HS-5 (cell line): Measurements from ENCODE around the gene AIG1.
"Not testable (repeated sequence)": the region's sequence is repeated elsewhere in the genome, so short reads cannot be mapped to it uniquely, and the experiment has no call there.

Source experiments
- DNase-seq: peaks from one replicate; pipeline ENCODE4 v3.0.0-alpha.2; 2012; ENCODE audit warnings: low read depth

The AIG1 gene

GRCh38 chr6:143058987-143059386, 1.7 kb upstream of the AIG1 start:
- DNase-seq: no peak

- DNase-seq: peak; percentile 83
These were observed 881 bp upstream of the AIG1 start for GRCh38 chr6:143059663-143060353.

DNA sequence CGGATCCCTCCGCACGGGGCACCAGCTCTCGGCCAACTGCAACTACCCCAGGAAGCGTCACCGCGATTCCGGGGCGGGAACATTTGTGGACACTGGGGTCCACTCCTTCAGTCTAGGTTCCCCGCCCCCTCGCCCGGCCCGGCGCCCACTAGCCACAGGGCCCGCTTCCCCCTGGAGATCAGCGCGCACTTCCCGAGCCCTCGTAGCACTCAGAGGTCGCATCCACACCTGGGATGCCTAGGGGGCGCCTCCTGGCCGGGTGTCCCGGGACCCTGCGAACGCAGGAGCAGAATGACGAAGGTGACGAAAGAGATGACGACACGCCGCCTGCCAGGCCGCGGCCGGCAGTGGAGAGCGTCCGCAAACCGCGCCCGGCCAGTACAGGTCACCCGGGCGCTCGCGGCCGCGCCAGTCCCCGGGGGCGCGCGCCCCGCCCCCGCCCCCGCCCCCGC, 309 bp upstream of the AIG1 start:
- DNase-seq: peak; percentile 62

DNA sequence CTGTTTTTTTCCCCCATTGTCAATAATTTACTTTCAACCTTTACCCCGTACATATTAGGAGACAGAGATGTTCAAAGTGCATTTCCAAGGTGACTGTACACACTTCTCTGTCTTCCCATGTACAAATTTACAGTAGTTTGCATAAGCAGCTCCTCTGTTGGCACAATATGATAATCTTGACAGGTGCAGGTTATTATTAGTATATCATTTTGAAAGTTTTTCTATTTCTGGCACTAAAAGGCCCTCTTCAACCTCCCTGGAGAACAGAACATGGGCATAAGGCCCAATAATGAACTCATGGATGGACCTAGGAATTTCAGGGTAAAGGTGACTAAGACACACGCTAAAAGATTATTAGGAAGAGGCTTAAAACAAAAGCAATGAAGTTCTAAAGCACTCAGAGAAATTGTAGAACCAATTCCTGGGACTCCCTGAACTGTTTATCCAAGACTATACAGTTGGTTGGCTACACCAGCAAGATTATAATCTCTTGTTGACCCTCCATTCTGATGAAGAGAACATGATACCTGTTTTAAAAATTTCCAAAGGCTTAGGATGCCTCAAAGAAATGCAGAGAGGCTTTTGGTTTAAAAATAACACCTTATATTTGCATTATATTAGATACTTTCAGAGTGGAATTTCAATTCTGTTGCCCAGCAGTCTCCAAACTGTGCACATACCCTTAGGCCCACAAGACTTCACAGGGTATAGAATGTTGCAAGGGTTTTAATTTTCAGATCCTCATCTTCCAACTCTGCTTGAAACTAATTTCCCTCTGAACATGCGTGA, 1.1 kb downstream of the AIG1 start:
- DNase-seq: no peak

- DNase-seq: no peak
These were observed 1.9 kb downstream of the AIG1 start for GRCh38 chr6:143062551-143062950.

- no peak for DNase-seq
These were observed 2.9 kb downstream of the AIG1 start for GRCh38 chr6:143063631-143064030.

DNA sequence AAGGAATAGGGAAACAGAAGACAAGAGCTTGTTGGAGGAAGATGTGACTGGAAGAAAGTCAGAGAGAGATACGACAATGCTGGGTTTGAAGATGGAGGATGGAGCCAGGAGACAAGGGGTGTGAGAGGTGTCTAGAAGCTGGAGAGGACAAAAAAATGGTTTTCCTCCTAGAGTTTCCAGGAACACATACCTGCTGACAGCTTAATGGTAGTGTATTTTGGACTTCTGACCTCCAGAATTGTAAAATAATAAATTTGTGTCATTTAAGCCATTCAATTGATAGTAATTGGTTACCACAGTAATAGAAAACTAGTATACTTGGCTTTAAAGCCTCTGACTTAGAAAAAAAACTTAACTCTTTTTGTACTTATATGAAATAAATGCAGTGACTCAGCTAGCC, 3.6 kb downstream of the AIG1 start:
- DNase-seq: no peak

DNA sequence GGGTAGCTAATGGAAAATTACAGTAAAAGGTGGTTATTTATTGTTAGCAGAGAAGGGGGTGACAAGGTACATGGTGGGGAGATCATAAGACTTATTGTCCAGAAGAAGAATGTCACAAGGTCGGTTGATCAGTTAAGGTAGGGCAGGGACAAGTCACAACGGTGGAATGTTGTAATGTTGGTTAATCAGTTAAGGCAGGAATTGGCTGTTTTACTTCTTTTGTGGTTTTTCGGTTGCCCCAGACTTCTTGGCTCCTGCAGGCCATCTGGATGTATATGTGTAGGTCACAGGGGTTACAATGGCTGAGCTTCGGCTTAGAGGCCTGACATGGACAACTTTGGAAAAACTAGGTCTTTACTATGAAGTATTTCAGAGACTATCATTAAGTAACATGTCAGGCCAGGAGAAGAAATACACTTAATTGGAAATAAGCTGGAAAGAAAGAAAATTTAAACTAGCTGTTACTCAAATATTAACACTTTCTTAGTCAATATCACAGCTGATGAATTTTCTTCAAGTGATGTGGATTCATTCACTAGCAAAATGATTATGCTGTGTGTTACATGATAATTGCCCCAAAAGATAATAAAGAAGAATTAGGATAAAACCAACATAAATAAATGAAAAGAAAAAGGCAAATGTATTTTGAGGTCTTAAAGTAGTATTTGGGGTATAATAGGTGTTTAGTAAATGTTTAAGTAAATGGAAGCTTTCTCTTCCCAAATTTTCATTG, 4.4 kb downstream of the AIG1 start:
- no peak for DNase-seq

- DNase-seq: no peak
These were observed 7.3 kb downstream of the AIG1 start for GRCh38 chr6:143068001-143068400.

DNA sequence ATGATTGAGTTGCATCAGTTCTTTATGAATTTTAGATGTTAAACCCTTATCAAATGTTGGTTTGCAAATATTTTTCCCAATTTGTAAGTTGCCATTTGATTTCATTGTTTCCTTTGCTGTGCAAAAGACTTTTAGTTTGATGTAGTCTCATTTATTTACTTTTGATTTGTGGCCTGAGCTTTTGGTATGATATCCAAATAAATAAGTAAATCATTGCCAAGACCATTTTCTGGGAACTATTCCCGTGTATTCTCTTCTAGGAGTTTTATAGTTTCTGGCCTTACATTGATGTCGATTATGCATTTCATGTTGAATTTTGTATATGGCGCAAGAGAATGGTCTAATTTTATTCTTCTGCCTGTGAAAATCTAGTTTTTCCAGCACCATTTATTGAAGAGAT, 13.4 kb downstream of the AIG1 start:
- DNase-seq: no peak

GRCh38 chr6:143074670-143075318, 14.1 kb downstream of the AIG1 start:
- no peak for DNase-seq

DNA sequence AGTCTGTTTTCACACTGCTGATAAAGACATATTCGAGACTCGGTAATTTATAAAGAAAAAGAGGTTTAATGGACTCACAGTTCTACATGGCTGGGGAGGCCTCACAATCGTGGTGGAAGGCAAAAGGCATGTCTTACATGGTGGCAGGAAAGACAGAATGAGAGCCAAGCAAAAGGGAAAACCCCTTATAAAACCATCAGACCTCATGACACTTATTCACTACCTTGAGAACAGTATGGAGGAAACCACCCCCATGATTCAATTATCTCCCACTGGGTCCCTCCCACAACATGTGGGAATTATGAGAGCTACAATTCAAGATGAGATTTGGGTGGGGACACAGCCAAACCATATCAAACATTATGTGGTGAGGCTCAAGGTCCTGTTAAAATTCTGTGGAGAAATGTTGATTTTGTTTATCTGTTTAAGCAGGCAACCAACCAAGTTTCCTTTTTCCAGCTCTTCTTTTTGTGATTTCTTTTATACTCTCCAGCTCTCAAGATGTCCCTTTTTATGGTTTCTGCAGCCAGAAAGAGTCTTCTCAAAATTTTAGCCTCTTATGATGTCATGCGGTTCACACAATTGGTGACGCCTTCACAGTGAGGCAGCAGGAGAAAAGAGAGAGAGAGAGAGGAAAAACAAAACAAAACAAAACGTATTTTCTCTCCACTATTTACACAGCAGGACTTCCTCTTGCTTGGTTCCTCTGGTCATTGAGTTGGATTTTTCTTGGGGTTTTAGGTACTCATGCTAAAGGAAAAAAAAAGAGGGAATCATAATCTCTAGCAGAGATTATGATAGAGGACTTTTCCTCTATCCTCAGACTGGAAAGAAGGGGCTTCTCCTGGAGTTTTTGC, 18.0 kb downstream of the AIG1 start:
- no peak for DNase-seq

DNA sequence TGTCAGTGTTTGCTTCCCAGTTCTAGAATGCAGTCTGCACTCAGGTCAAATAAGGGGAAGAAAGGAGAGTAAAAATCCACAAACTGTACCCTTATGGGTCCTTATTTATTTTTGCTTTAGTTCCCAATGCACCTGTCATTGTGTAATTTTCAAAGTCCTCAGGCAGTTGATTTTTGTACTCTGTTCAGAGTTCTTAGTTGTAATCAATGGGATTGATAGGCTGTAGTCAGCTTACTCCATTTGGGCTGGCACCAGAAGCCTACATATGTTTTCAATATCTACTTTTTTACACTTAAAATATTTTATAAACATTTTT, 18.6 kb downstream of the AIG1 start:
- DNase-seq: no peak

DNA sequence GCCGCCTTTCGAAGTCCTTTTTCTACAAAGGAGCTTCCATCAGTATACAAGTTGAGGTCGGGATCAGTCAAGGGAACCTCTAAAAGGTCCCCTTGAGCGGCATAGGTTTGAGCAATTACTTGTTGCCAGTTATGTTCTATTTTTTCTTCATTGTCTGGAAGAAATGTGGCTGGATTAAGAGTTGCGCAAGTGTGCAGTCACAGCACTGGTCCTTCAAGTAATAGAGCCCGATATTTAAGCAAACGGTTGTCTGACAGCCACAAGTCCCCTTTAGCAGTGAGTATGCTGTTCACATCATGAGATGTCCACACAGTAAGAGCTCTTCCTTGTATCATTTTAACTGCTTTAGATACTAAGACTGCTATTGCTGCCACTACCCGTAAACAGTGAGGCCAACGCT, 21.6 kb downstream of the AIG1 start:
- DNase-seq: not testable (repeated sequence)

DNA sequence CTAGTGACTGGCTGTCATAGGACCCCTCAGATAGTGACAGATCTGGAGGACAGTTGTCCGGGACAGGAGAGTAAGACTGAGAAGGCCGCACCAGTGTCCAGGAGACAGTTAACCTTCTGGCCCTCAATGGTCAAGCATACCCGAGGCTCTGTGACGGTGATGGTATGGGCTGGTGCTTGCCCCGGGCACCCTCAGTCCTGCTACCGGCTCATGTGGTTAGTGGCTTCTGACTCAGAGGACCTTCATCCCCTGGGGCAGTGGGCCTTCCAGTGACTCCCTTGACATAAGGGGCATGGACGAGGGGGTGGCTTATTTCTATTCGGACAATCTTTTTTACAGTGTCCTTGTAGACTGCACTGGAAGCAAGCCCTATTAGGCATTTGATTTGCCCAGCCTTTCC, 23.3 kb downstream of the AIG1 start:
- not testable (repeated sequence) for DNase-seq

DNA sequence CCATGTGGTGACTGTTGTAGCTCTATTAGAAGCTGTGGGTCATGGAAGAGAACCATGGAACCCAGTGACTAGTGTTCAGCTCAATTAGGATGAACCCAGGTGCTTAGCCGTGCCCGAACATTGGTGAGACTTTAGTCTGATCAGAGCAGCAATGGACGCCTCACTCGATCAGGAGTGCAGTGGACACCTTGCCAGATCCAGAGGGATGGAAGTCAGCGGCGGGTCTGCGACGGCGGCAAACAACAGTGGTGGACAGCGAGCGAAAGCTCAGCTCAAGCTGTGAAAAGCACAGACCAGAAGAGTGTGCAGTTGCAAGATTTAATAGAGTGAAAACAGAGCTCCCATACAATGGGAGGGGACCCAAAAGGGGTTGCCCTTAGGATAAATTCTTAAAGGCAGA, 26.6 kb downstream of the AIG1 start:
- not testable (repeated sequence) for DNase-seq

DNA sequence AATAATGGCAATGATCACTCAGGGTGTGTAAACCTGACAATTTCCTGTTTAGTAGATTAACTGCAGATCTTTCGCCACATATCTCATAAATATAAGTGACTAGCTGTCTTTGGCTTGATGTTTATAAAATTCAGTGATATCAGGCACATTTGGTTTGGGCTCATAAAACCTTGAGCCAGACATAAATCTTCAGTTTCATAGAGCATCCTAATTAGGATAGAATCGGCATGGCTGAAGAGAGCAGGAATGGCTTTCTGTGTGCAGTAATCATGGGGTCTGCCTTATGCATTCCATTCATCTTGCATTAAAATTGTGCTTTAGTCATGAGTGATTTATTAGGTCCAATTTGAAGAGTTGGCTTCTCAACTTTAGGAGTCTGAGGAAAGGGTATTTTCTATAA, 27.2 kb downstream of the AIG1 start:
- DNase-seq: no peak

DNA sequence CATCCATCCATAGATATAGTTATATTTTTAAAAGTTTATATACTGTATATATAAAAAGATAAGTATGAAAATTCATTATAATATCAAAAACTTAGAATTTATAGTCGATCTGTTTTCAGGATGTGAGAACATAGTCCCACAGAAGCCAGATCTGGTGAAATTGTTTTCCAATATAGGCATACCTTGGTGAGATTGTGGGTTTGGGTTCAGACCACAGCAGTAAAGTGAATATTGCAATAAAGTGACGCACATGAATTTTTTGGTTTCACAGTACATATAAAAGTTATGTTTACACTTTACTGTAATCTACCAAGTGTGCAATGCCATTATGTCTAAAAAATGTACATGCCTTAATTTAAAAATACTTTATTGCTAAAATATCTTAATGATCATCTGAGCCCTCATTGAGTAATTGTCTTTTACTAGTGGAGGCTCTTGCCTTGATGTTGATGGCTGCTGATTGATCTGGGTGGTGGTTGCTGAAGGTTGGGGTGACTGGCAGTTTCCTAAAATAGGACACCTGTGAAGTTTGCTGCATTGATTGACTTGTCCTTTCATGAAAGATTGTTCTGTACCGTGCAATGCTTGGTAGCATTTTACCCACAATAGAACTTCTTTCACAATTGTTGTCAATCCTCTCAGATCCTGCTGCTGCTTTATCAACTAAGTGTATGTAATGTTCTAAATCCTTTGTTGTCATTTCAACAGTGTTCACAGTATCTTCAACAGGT, 29.8 kb downstream of the AIG1 start:
- no peak for DNase-seq

- no peak for DNase-seq
These were observed 32.1 kb downstream of the AIG1 start for GRCh38 chr6:143092768-143093167.

- no peak for DNase-seq
These were observed 32.6 kb downstream of the AIG1 start for GRCh38 chr6:143093290-143093689.

DNA sequence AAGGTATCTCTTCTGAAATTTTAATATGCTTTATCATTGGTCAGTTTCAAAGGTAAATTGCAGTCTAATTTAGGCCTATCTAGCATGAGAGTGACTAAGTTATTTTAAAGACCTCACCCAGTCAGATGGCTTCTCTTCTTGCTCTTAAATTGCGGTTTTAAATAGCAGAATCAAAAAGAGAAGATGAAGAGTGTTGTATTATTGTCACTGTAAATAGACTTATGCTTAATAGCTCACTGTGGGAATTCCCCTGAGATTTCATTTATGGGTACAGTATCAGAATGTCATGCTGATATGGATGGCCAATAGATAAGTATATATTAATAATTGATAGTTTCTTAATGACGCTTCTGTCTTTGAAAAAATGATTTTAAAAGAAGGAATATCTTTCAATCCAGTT, 35.7 kb downstream of the AIG1 start:
- no peak for DNase-seq
